ENCODE results near the gene PARD3B.

PARD3B gene, protein sequence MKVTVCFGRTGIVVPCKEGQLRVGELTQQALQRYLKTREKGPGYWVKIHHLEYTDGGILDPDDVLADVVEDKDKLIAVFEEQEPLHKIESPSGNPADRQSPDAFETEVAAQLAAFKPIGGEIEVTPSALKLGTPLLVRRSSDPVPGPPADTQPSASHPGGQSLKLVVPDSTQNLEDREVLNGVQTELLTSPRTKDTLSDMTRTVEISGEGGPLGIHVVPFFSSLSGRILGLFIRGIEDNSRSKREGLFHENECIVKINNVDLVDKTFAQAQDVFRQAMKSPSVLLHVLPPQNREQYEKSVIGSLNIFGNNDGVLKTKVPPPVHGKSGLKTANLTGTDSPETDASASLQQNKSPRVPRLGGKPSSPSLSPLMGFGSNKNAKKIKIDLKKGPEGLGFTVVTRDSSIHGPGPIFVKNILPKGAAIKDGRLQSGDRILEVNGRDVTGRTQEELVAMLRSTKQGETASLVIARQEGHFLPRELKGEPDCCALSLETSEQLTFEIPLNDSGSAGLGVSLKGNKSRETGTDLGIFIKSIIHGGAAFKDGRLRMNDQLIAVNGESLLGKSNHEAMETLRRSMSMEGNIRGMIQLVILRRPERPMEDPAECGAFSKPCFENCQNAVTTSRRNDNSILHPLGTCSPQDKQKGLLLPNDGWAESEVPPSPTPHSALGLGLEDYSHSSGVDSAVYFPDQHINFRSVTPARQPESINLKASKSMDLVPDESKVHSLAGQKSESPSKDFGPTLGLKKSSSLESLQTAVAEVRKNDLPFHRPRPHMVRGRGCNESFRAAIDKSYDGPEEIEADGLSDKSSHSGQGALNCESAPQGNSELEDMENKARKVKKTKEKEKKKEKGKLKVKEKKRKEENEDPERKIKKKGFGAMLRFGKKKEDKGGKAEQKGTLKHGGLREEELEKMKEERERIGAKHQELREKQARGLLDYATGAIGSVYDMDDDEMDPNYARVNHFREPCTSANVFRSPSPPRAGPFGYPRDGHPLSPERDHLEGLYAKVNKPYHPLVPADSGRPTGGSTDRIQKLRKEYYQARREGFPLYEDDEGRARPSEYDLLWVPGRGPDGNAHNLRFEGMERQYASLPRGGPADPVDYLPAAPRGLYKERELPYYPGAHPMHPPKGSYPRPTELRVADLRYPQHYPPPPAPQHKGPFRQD (N-terminal part only)

GRCh38 chr2:204544961-204545860, at the start of gene PARD3B:
Gene PARD3B (plus strand): TSS chr2:204545475. CDS start chr2:204546000, 525 bp downstream.
- no peak for FAIRE-seq
- peak; percentile 8 for DNase-seq (ENCODE audit: insufficient read length, low spot score)

GRCh38 chr2:204496779-204497178, 48.5 kb upstream of the PARD3B start:
- no peak for DNase-seq (ENCODE audit: insufficient read length, low spot score)
- FAIRE-seq: no peak

DNA sequence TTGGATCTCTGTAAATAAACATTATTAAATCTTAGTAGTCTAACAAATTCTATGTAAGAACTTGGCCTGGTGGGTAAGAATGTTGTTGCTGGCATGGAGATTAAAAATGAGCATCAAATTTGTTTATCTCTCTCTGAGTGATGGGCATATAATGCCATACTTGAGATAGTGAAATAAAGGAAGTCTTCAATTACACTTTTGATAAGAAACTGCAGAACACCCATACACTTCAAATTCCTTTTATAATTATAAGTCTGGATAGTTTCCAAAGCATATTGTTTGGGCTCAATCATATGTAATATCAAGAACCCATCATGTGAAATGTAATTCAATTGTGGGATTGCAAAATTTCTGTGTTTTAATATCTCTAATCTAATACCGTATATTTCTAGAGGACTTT, 47.4 kb upstream of the PARD3B start:
- DNase-seq (ENCODE audit: insufficient read length, low spot score) (no peak), FAIRE-seq (no peak)

GRCh38 chr2:204498291-204498690, 47.0 kb upstream of the PARD3B start:
- FAIRE-seq (no peak), DNase-seq (ENCODE audit: insufficient read length, low spot score) (no peak)

- DNase-seq (ENCODE audit: insufficient read length, low spot score) (no peak), FAIRE-seq (no peak)
Observed at GRCh38 chr2:204503869-204504268, 41.4 kb upstream of the PARD3B start.

- DNase-seq (ENCODE audit: insufficient read length, low spot score) (no peak), FAIRE-seq (no peak)
Observed at GRCh38 chr2:204504594-204504993, 40.7 kb upstream of the PARD3B start.

DNA sequence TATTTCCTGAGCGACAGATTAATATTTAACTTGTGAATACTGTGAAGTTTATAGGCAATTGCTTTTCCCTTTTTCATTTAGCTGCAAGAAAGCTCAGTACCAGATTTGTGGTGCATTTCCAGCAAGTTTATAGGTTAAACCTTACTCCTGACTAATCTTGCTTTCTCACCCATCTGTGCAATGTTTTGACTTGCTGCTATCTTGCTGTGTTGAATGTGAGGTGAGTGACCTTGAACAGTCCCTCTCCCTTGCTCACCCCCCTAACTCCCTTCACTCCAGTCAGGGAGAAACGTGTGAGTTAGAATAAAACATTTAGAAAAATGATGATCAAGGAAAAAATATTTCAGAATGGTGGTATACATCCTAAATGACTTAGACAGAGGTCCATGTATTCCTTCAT, 39.8 kb upstream of the PARD3B start:
- FAIRE-seq (no peak), DNase-seq (ENCODE audit: insufficient read length, low spot score) (no peak)

- FAIRE-seq: no peak
- DNase-seq (ENCODE audit: insufficient read length, low spot score): no peak
Observed at GRCh38 chr2:204505946-204506345, 39.3 kb upstream of the PARD3B start.

- no peak for DNase-seq (ENCODE audit: insufficient read length, low spot score)
- no peak for FAIRE-seq
Observed at GRCh38 chr2:204507636-204508035, 37.6 kb upstream of the PARD3B start.

DNA sequence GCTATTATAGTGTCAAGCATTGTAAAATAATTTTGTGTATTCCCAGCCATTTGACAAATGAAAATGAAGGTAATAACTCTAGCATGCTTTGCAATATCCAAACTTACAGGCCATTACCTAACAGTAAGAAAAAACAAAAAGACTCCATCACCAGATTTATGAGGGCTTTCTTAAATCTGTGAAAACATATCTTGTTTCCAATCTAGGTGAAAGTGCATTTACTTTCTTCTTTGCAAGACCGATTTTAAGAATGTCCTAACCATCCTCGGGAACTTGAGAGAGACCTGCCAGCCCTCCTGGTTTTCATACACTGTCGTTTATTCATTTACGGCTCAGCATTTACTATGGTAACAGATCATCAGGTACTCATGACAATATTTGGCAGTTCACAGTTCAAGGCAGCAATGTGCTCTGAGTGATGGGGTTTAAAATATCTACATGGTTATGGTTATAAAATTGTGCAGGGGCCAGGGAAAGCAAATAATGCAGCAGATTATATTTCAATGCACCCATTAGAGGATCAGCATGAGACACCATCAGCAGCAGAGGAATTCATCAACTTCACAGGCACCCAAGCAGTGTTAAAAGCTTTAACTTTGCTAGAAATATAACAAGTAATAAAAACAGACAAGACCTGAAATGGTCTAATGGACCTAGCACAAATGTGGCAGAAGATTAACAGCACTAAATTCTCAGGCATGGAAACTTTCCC, 34.4 kb upstream of the PARD3B start:
- DNase-seq (ENCODE audit: insufficient read length, low spot score): no peak
- peak; percentile 8 for FAIRE-seq

DNA sequence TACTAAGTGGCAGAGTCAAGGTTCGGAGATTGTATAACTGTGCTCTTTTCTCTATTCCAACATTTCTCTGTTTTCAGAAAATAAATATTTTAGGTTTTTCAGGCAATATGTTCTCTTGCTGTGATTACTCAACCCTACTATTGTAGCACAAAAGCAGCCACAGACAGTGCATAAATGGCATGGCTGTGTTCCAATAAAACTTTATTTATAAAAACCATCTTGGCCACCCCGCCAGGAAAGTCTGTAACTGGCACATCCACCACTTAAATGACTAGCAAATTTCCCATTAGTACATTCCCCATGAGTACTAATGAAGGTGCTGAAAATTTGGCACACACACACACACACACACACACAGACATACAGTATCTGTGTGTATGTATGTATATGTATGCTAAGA, 30.8 kb upstream of the PARD3B start:
- no peak for DNase-seq (ENCODE audit: insufficient read length, low spot score)
- no peak for FAIRE-seq

DNA sequence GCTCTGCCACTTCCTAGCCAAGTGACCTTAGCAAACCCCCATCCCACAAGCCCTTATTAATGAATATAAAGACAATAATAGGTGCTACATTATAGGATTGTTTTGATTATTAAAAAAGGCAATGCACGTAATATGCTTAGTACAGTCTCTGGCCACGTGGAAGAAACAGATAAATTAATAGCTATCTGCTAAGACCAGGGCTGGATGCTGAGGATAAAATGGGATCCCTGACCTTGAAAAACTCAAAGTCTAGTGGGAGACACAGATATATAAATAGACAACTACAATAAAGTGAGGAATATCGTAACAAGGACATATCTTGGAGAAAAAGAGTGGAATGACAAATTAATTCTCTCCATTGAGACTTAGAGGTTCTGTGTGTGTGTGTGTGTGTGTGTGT, 29.9 kb upstream of the PARD3B start:
- no peak for FAIRE-seq
- no peak for DNase-seq (ENCODE audit: insufficient read length, low spot score)

DNA sequence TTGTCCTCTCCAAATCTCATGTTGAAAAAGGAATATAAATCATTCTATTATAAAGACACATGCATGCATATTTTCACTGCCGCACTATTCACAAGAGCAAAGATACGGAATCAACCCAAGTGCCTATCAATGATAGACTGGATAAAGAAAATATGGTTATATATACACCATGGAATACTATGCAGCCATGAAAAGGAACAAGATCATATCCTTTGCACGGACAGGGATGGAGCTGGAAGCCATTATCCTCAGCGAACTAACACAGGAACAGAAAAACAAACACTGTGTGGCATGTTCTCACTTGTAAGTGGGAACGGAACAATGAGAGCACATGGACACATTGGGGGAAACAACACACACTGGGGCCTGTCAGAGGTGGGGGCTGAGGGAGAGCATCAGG, 28.1 kb upstream of the PARD3B start:
- DNase-seq (ENCODE audit: insufficient read length, low spot score) (no peak), FAIRE-seq (no peak)

GRCh38 chr2:204529795-204530463, 15.3 kb upstream of the PARD3B start:
- FAIRE-seq: no peak

DNA sequence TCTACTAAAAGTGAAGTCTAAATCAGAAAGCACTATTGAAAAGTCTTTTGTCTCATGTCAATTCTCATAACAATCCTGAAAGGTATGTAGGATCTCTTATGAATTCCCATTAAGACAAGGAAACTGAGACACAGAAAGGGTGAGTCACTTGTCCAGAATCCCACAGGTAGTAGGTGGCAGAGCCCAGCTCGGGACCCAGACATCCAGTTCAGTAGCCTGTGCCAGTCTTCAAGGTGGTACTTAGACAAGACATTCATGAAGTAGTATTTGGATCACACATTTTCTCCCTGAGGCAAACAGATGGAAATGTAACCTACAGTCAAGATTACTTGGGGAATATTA, 14.8 kb upstream of the PARD3B start:
- FAIRE-seq (no peak), DNase-seq (ENCODE audit: insufficient read length, low spot score) (no peak)

More at GRCh38 chr2:204529795-204530463, 15.3 kb upstream of the PARD3B start:
- DNase-seq (ENCODE audit: insufficient read length, low spot score): no peak

DNA sequence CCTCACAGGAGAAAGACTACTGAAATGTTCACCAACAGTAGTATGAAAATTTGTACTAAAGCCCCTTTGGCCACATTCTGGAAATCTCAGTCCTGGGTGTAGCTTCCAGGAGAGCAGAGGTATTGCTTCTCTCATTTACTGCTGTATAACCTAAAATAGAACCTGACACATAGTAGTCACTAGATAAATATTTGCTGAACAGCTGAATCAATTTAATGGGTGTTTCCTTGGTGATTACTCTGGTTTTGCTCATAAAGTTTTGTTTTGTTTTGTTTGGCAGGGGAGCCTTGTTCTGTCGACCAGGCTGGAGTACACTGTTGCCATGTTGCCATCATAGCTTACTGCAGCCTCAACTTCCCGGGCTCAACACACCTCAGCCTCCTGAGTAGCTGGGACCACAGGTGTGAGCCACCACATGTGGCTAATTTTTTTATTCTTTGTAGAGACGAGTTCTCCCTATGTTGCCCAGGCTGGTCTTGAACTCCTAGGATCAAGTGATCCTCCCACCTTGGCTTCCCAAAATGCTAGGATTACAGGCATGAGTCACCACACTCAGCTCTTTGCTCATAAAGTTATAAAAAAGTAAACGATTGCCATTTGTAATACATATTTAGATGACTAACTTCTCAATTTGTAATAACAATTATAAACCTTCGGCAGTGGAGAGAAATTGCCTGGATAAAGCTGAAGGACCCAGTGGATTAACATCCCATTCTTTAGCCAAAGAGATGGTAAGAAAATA, 11.5 kb upstream of the PARD3B start:
- FAIRE-seq (no peak), DNase-seq (ENCODE audit: insufficient read length, low spot score) (no peak)

DNA sequence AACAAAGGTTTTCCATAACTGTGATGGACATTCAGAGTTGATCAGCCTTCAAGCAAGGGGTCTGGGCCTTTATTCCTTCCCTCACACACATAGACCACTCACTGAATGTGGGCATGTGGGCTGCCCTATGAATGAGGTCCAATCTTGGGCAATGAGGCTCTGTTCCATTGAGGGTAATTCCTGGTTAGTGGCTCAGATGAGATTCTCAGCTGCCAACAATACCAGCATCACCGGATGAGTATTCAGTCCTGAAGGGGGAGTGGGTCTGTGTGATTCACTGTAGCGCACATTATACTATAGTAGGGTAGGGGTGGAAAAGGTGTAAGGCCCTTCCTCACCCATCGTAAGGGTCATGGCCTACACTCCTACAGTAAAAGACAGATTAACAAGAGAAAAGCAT, 9.9 kb upstream of the PARD3B start:
- FAIRE-seq (no peak), DNase-seq (ENCODE audit: insufficient read length, low spot score) (no peak)

- DNase-seq (ENCODE audit: insufficient read length, low spot score) (no peak), FAIRE-seq (no peak)
Observed at GRCh38 chr2:204535764-204536163, 9.5 kb upstream of the PARD3B start.
